ENCODE results near the gene CPB1.
"Not testable (repeated sequence)": the region's sequence is repeated elsewhere in the genome, so short reads cannot be mapped to it uniquely, and the experiment has no call there.

CPB1 gene

GRCh38 chr3:148827585-148827984 is at the start of gene CPB1:
Gene CPB1 (plus strand): TSS chr3:148827811. CDS start chr3:148827824, 13 bp downstream.
- DNase-seq = no peak

- DNase-seq = no peak
Observed at GRCh38 chr3:148778926-148779325, 48.7 kb upstream of the CPB1 start.

GRCh38 chr3:148785026-148785425 is 42.6 kb upstream of the CPB1 start:
- DNase-seq = not testable (repeated sequence)

- DNase-seq = not testable (repeated sequence)
Observed at GRCh38 chr3:148786159-148786558, 41.5 kb upstream of the CPB1 start.

DNA sequence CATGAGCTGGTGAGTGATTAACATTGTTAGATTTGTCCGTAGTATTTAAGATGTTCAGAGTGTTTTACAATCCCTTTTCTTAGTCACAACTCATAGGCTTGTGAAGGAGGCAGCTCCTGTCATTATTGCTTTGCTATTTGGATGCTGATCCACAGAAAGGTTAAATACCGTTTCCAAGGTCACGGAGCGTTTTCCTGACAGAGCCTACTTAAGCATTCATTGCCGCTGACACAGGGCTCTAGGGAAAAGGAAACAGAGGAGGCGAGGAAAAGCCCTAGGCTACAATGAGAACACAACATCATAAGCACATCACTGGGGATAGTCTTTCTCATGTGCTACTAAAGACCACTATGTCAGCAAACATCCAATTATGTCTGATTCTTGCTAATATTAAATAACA is 38.5 kb upstream of the CPB1 start:
- DNase-seq = peak; percentile 29

- no peak for DNase-seq
Observed at GRCh38 chr3:148789906-148790305, 37.7 kb upstream of the CPB1 start.

GRCh38 chr3:148790370-148790769 is 37.2 kb upstream of the CPB1 start:
- DNase-seq = no peak

GRCh38 chr3:148790851-148791735 is 36.5 kb upstream of the CPB1 start:
- DNase-seq = peak; percentile 89

- DNase-seq = no peak
Observed at GRCh38 chr3:148791920-148792319, 35.7 kb upstream of the CPB1 start.

GRCh38 chr3:148792516-148792915 is 35.1 kb upstream of the CPB1 start:
- no peak for DNase-seq

- no peak for DNase-seq
Observed at GRCh38 chr3:148796799-148797198, 30.8 kb upstream of the CPB1 start.

DNA sequence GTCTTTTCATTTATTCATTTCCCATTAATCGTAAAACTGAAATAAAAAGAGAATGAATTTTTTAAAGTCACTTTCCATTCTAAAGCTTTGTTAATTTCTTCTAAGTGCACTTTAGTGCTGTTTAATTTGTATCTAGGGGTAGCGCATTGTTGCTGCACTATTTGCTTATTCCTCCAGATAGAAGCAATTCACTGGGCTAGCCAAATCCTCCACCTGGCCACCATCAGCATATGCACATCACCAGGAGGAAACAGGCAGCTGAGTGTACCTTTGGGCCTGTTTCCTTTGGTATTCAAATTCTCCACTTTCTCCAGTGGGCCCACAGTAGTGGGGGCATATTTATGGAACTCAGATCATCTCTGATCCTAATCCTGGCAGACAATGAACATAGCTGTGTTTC is 29.8 kb upstream of the CPB1 start:
- DNase-seq = no peak

DNA sequence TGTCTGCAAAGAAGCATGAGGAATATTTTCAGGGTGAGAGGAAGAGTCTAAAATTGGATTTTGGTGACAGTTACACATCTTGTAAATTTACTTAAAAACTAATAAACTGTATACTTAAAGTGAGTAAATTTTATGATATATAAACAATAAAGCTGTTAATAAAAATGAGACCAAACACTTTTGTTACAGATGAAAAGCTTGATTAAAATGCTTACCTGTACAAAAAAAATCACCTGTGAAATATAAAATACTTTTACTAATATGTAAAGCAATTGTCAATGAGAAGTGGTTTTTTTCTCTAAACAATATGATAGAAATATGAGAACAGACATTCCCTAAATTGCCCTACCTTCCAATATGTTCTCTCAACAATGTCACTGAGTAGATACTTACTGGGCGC is 27.2 kb upstream of the CPB1 start:
- no peak for DNase-seq

DNA sequence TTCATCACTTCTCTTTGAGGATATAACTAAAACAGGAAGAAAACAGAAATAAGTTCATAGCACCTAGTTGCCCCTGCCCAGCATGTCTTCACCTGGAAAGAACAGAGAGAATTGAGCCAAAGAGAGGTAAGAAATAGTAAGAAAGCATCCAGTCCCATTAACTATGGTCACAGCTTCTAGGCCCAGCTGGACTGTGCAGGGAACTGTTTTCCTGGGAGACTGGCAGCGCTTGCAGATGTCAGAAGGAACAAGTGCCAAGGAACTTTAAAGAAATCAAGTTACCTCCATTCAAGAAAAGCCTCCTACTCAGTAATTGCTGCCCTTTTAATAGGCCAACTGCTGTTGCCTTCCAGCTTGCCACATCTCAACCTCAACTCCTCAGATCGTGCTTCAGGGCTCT is 17.8 kb upstream of the CPB1 start:
- no peak for DNase-seq

GRCh38 chr3:148815316-148816110 is 12.1 kb upstream of the CPB1 start:
- DNase-seq = no peak

DNA sequence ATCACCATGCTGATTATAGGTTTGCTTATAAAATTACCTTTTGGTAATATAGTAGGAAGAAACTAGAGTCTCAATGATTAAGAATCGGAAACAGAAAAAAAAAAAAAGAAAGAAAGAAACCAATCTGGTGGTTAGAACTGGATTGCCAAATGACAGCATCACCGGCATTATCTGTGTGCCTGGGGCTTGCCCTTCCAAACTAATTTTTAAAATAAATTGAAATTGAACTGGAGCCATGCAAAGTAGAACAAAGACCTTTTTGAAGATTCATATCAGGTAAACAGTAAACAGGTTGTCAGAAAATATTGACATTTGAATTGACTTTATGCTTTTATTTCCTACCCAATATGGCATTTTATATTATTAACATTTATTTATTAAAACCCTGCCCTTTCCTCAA is 11.2 kb upstream of the CPB1 start:
- no peak for DNase-seq

DNA sequence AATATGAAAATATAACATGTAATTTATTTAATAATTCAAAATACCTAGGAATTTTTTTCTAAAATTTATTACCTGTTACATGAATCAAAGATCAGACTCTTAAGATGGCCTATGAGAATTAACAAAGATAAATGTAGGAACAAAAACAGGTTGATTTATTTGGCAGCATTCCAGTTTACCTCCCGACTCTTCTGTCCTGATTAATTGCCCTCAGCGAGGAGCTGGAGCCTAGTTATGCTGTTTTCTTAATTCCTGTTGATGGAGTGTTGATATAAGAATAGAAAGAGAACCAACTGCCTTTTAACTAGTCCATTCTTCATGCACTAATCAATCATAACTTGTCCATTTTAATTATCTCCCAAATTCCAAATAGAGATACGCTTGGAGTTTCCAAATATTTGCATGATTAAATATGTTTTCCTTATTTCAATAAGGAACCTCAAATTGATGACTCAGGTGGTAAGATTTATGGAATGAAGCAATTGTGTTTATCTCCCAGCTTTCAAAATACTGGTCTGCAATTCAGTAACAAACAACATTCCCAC is 10.6 kb upstream of the CPB1 start:
- no peak for DNase-seq

- no peak for DNase-seq
Observed at GRCh38 chr3:148820361-148821245, 7.0 kb upstream of the CPB1 start.

- no peak for DNase-seq
Observed at GRCh38 chr3:148823026-148823425, 4.6 kb upstream of the CPB1 start.

- no peak for DNase-seq
Observed at GRCh38 chr3:148825476-148825875, 2.1 kb upstream of the CPB1 start.

DNA sequence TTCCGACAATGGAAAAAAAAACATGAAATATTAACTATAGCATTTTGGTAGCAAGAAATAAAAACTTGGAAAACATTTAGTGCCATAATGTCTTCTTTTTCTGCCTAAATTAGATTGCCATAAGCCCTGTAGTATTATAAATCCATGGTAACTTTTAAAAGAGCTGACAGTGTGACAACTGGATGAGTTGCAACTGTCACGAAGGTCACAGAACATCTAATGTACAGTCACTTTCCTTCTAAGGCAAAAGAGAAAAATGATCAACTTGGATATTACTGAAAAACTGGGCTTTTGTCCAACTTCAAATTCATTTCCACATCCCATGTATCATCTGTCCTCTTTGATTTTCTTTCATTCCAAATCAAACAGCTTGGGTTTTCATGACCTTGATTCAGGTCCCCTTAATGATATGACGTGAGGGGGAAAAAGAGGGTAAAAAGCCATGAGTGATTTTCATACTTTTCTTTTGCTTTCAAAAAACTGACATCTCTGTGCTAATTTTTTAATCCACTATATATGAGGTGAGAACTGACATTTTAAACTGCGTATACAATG is 602 bp downstream of the CPB1 start:
- DNase-seq = no peak

DNA sequence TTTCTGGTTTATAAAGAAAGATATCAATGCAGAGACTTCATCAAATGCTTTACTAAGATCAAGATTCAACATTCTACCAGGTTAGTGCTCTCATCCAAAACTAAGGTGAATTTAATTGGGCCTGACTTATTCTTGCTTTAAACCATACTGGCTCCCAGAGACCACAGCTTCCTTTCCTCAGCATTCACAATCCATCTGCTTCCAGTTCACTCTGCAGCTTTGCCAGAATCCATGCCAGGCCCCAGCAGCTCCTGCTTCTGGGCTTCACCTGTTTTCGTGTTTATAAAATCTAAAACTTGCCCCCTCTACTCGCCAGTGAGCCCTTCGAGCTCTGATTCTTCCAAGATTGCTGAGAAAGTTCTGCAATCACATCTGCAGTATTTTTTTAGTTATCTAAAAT is 2.3 kb downstream of the CPB1 start:
- DNase-seq = no peak
